SHP77 treated with DMSO at 0.1 percent for 48 hours (cell line): ENCODE results near the gene GPR62.
"Not testable (repeated sequence)": the region's sequence is repeated elsewhere in the genome, so short reads cannot be mapped to it uniquely, and the experiment has no call there.

Experiments used
- DNase-seq: peaks from one replicate; lab custom pipeline; 2025; lab: John Stamatoyannopoulos, UW

Gene GPR62

DNA sequence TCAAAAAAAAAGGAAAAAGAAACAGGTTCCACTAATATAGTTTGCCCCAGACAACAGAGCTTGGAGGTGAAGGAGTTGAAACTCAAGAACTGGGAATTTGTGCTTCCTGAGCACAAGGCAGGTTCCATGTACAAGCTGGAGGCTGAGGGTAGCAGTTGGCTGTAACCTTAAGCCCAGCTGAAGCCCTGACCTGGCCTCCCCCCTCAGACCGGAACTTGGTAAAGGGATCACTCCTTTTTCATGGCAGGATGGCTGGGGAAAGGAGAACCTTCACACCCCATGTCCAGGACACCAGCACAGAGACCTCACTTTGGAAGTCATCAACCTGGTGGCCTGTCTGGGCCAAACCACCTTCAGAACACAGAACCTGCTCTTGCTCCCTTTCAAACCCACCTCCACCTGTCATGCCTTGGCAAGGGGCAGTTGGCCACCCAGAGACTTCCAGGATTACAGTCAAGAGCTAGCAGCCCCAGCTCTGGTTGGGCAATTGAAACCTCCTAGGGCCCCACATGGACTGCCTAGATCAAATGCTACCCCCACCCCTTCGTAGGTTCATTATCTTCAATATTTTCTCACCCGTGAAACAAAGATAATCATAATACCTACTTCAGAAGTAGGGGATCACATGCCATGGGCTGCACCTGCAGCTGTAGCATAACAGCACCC, 37.0 kb downstream of the GPR62 start:
- no peak for DNase-seq

DNA sequence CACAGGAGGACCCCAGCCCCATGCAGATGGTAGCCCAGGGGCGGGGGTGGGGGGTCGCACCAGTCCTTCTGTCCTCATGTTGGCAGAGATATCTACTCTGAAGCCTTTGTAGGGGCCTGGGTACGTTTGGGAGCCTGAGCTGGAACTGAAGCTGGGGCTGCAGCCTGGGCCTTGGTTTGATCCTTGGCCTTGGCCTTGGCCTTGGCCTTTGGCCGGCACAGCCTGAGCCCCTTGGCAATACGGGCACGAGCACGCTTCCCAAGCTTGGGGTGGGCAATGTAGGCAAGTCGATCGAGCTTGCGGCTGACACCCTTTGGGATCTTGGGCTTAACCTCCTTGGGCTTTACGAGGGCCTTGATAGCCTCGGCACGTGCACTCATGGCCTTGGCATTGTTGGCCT, 38.5 kb downstream of the GPR62 start:
- not testable (repeated sequence) for DNase-seq

DNA sequence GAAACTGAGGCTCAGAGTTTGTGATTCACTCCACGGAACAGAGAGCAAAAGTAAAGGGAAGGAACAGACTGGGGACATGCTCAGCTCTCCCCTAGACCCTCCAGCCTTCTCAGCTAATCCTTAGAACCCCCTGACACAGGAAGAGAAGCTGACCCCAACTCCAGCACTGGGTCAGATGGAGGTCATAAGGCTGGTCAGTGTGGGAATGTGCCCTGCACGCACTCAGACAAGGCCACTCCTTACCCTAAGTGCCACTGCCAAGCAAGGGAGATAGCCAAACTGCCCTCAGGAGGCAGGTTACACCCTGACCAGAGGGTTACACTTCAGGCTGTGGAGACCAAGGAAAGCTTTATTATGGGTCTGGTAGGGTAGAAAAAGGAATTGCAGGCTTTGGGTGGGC, 39.3 kb downstream of the GPR62 start:
- DNase-seq: no peak

DNA sequence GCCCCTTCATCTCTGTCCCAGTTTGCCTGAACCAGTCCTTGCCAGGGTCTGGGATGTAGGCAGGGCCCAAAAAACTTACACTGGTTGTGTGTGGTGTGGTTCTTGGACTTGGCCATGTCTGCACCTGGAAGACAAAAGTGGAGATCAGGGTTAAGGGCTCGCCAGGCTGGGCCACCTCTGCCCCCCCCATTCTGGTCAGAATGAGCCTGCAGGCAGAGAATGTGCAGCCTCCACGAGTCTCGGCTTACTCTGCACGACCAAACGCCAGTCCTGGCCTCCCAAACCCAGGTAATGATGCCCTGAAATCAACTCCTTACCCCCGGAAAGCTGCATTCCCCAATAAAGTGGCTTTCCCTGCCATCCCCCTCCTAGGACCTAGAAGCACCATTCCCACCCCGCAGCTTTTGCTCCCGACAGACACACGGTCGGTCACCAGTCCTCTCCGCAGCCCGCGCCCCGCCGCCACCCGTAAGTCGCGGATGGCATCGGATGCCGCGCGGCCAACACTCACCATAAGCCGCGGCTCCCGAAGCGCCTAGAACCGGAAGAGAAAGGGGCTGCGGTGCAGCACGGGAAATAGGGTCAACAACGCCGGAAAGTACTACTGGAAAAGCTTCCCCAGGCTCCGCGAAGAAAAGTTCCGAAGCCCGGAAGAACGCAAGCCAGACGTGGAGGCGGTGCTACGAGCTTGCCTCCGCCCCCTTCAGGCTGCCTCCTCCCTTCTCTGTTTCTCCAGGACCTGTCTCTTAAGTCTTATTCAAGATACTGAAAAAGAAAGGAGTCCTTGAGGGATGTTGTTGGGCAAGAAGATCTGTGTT, 40.4 kb downstream of the GPR62 start, which contains the start of gene RPL29:
TSS of gene RPL29 (minus strand) at position 550 of the 818 bp plus-strand sequence. CDS start at position 116, 434 bp downstream.
- peak; percentile 79 for DNase-seq

DNA sequence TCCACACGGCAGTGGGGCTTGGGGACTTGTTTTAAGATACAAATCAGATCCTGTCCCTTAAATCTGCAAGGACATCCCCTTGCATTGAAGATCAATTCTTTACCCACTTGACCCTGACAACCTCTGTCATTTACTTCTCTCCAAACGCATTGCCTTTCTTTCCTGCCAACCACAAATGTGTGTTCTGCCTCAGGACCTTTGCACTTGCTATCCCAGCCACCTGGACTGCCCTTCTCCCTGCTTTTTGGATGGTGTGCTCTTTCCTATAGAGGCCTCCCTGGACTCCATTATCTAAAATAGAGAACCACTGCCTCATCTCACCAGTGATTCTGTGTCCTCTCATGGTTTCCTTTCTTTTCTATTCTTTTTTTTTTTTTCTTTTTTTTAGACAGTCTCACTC, 42.0 kb downstream of the GPR62 start:
- no peak for DNase-seq

DNA sequence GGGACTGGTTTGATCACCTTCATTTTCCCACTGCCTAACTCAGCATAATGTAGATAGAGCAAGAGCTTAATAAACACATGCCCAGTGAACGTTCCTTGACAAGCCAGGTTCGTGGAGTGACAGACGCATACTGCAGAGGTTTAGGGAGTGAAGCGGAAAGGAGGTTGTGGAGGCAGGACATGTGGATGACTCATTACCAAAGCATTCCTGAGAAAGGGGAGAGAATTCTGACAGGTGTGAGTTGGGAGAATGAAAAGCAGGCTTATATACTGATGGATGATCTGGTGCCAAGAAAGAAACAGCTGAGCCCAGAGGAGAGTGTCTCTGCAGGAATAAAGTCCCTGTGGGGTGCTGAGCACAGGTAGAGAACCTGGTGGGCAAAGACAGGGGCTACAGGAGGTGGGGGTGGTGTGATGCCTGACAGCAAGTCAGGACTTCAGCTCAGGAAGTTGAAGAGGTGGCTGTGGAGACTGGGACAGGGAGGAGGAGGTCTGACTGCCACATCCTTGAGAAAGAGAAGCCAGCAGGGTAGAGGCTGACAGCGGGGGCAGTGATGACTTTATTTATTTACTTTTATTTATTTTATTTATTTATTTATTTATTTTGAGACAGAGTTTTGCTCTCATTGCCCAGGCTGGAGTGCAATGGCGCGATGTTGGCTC, 42.9 kb downstream of the GPR62 start:
- DNase-seq: no peak

DNA sequence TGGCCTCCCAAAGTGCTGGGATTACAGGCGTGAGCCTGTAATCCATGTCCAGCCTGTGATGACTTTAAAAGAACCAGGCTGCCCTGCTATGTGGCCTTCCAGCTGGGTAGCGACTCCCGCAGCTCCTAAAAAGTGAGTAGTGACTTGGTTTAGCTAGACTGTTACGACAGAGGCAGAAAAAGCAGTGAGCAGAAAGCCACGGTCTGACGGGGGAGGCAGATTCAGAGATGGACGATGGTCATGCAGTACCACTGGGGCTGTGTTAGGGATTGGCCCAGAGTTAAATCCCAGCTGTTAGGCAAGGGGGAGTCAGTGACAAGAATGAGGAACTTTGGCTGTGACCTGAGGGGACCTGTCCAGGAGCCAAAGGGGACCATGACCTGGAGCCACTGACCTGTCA, 43.6 kb downstream of the GPR62 start:
- DNase-seq: no peak

DNA sequence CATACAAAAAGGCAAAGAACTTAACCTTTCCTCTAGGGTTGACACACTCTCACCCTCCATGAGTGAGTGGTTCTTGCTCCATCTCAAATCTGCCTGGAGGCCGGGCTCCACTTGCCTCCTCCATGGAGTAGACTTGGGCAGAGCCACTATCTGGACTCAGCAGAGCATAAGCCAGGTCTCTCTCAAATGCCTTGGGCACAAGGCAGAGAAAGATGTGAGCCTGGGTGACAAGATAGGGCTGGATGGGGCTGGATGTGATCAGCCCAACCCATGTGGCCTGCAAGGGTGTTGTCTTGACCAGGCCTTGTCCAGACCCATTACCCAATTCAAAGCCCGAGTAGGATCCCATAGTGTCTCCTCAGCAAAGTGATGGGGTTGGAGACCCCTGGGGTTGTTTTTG, 44.7 kb downstream of the GPR62 start:
- no peak for DNase-seq

DNA sequence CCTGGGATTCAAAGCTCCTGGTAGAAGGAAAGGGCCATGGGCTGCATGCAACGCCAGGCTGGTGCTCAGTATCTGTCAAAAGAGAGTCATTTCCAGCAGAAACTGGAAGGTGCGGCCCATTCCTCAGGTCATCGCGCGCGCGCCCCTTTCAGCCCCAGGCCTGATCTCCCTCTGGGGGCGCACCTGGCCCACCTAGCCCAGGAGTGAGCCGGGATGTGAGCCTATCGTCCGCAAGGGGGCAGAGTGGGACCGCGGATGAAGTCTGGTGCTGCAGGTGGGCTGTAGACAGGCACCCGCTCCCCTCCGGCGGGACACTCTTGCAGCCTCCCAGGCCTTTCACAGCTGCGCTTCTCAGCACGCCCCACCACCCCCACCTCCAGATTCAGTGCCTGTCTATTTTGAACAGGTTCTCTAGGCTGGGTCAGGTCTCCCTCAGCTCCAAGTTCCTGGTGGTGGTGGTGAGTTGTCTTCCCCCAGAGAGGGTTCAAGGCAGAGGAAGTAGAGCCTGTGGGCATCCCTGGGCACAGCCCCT, 46.3 kb downstream of the GPR62 start:
- peak; percentile 46 for DNase-seq

DNA sequence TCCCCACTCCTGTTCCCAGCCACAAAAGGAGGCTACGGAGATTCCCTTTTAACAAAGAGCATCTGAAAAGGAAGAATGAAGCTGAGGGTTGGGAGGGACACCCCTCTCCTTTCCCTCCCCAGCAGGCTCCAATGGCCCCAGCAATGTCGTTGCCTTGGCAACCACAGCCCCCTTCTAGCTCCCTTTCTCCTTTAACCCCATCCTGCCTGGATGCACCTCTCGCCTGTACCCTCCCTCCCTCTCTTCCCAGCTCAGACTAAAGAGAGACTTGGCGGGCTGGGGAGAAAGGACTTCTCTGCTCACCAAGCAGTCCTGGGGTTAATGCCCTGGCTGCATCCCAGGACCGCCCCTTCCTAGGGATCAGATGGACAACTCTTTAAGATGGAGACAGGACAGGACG, 47.6 kb downstream of the GPR62 start:
- DNase-seq: no peak

DNA sequence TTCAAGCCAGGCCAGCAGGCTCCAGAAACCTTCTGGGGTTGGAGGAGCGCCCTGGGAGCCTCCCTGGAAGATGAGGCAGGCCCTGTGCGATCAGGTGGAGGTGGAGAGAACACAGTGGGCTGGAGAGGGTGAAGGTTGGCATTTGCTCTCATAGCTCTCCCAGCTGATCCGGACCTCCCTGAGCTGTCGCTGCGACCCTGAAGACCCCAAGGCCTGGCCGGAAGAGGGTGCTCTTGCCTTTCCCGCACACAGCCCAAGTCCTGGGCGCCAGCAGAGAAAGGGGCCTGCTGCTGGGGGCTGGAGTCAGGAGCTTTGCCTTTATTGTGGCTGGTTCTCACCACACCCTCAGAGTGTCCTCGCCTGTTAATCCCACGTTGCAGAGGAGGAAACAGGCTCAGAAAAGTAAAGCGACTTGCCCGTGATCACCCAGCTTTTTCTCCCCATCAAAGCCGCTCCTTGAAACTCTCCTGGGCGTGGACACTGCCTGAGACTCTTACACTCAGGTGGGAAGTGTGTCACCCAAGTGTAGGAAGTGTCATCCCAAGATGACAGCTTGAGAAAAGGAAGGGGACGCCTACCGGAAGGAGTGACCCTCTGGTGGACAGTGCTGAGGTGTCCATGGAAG, 49.1 kb downstream of the GPR62 start:
- DNase-seq: no peak

DNA sequence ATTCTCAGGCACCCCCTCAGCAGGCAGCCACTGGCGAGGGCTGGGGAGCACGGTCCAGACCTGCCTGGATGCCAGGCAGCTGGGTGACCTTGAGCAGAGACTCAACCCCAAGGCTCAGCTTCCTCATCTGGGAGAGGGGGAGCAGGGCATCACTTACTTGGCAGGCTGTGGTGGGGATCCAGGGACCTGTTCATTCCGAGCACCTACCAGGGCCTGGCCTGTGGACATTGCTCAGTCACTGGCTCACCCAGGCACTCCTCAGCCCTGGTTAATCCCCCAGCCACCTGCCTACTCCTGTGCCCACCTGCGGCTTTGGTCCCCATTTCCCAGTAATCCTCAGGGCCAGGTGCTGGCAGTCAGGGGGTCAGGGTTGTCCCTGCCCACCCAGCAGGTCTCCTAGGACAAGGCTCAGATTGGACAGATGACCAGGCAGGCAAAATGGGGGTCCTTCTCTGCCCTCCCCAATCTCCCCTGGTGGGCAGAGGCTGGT, 49.8 kb downstream of the GPR62 start:
- no peak for DNase-seq

DNA sequence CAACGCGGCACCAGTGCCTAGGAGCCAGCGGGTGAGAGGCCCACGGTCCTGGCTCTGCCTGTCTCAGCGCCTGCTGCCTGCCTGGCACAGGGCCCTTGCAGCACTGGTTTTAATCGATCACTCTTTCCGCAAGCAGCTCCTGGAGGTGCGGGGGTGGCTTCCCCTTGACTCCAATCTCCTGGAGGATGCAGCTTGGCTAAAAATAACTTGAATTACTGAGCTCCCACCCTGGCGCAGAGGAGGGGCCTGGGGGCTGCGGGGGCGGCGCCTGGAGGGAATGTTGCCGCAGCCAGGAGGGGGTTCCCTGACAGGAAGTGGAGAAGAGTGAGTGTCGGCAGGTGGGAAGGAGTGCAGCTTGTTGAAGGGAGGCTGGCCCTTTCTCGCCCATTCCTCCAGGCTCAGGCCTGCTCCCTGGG, 50.4 kb downstream of the GPR62 start:
- peak; percentile 66 for DNase-seq

DNA sequence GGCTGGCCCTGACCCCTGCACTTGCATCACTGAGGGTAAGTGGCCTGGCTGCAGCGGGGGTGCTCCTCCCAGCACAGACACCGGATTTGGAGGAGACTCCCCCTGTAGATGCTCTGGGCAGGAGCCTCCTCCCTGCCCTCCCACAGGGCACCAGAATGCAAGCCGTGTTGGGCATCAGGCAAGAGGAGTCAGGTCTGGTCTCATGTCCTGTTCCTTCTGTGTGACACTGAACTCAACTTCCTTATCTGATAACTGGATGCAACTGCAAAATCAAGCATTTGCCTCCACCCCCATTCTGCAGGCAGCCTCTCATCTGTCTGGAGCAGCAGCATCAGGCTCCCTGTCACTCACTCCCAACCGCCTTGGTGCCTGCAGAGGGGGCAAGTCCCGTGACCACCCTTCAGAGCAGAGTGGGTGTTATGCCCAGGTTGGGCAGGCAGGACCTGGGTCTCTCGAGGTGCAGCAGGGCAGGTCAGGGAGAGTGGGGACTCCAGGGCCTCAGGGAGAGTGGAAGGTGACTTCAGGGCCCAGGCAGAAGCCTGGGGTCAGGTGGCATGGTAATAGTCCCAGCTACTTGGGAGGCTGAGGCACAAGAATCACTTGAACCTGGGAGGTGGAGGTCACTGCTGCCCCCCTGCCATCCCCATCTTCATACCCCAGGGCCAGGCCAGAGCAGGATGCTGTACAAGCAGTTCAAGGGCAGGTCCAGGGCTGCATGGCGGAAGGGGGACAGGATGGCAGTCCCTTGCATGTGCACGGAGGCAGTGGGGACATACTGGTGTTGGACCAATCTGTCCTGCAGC, 51.0 kb downstream of the GPR62 start:
- no peak for DNase-seq

DNA sequence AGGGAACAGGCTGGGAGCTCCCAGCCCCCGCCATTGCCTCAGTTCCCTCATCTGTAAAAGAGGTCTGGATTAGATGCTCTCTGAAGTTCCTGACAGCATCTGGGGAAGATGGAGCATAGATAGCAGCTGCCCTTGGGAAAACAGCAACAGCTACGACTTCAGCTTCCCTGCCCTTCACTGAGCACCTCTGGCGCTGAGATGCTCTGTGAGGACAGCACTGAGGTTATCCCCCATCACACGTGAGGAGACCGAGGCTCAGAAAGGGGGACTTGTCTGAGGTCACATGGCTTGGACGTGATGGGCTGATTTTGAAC, 51.6 kb downstream of the GPR62 start:
- no peak for DNase-seq
